HCT116 (cell line): Measurements from ENCODE around the gene TMEM60.

Experiments used
- CTCF ChIP-seq, 3 experiments: fragments of 200-600 bp in 1 of 3; sonication (generic) in 1 of 3; IDR thresholded peaks in 2 of 3; conservative IDR thresholded peaks in 1 of 3; 2 replicates each; pipeline ENCODE4 v1.5.1; 2012 to 2017; ENCODE audit warnings: low read depth in 2 of 3, low read length in 2 of 3, antibody characterized with exemption in 1 of 3, borderline replicate concordance in 1 of 3, control low read depth in 1 of 3, mild to moderate bottlenecking in 1 of 3, mixed read lengths in 1 of 3, mixed run types in 1 of 3, moderate library complexity in 1 of 3; ENCODE audit not compliant: insufficient read depth in 1 of 3
- EGR1 ChIP-seq: IDR thresholded peaks from 2 replicates; pipeline ENCODE4 v1.6.1; 2012; ENCODE audit warnings: low read depth
- ELF1 ChIP-seq: IDR thresholded peaks from 2 replicates; pipeline ENCODE4 v1.6.1; 2012; ENCODE audit warnings: low read depth, borderline replicate concordance
- POLR2A ChIP-seq: IDR thresholded peaks from 2 replicates; pipeline ENCODE4 v1.7.0; 2011; ENCODE audit warnings: borderline replicate concordance; ENCODE audit not compliant: insufficient read depth, insufficient read length; ENCODE audit errors: extremely low read depth
- POLR2AphosphoS5 ChIP-seq: IDR thresholded peaks from 2 replicates; pipeline ENCODE4 v1.6.1; 2011; ENCODE audit warnings: mild to moderate bottlenecking, low read depth, low read length, moderate library complexity
- REST ChIP-seq: IDR thresholded peaks from 2 replicates; pipeline ENCODE4 v1.6.1; 2012; ENCODE audit warnings: low read depth
- SRF ChIP-seq: IDR thresholded peaks from 2 replicates; pipeline ENCODE4 v1.6.1; 2012; ENCODE audit warnings: low read depth
- TCF7L2 ChIP-seq: IDR thresholded peaks from 2 replicates; pipeline ENCODE4 v1.7.0; 2011; ENCODE audit warnings: borderline replicate concordance, inconsistent platforms; ENCODE audit not compliant: insufficient read depth, insufficient read length; ENCODE audit errors: extremely low read depth
- ZBTB33 ChIP-seq: IDR thresholded peaks from 2 replicates; pipeline ENCODE4 v1.6.1; 2011; ENCODE audit warnings: mild to moderate bottlenecking, low read length, moderate library complexity; ENCODE audit not compliant: insufficient replicate concordance; ENCODE audit errors: extremely low read depth
- TF ChIP-seq, protein P1 (sequence below): IDR thresholded peaks from 2 replicates; pipeline ENCODE4 v1.6.1; 2012

GRCh38 chr7:77747718-77748117, 50.5 kb downstream of the TMEM60 start:
- TF ChIP-seq CTCF (IDR thresholded peaks at IDR 0.05 in 2 of 3, conservative IDR thresholded peaks at IDR 0.05 in 1 of 3; ENCODE audit: borderline replicate concordance in 1 of 3, insufficient read depth in 1 of 3, low read depth in 2 of 3, low read length in 2 of 3) (no peak), TCF7L2 (no peak), ZBTB33 (no peak), SRF (no peak), POLR2A (no peak), REST (no peak), POLR2AphosphoS5 (no peak), ELF1 (no peak), EGR1 (no peak)
- TF ChIP-seq, protein P1, sequence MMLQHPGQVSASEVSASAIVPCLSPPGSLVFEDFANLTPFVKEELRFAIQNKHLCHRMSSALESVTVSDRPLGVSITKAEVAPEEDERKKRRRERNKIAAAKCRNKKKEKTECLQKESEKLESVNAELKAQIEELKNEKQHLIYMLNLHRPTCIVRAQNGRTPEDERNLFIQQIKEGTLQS = no peak
